GM23248 (cell line): Measurements from ENCODE around the gene PCDHGA4. TPM values are rescaled to one million over a fixed set of nuclear protein-coding genes. Genes with fewer than 3 reads are reported as not detected.

Experiments used
- DNase-seq: peaks from one replicate; pipeline ENCODE4 v3.0.0-alpha.2; 2015
- H2AFZ ChIP-seq: fragments of 200-600 bp; sonication (generic); 2 replicates; pipeline ENCODE4 v1.6.1; 2016; ENCODE audit warnings: antibody characterized with exemption
- H3F3A ChIP-seq: fragments of 200-600 bp; sonication (generic); 2 replicates; pipeline ENCODE4 v1.6.1; 2016; ENCODE audit warnings: mild to moderate bottlenecking, antibody characterized with exemption, mixed run types; ENCODE audit not compliant: insufficient read depth
- H3K27ac ChIP-seq: fragments of 200-600 bp; sonication (generic); 2 replicates; pipeline ENCODE4 v1.5.1; 2016; ENCODE audit warnings: mild to moderate bottlenecking
- H3K27me3 ChIP-seq: fragments of 200-600 bp; sonication (generic); replicated peaks from 2 replicates; pipeline ENCODE4 v1.6.1; 2016; ENCODE audit warnings: mild to moderate bottlenecking; ENCODE audit not compliant: insufficient read depth
- H3K36me3 ChIP-seq: fragments of 200-600 bp; sonication (generic); 2 replicates; pipeline ENCODE4 v1.6.1; 2016; ENCODE audit warnings: low read depth, mild to moderate bottlenecking
- H3K4me1 ChIP-seq: fragments of 200-600 bp; sonication (generic); 2 replicates; pipeline ENCODE4 v1.6.1; 2016; ENCODE audit warnings: mild to moderate bottlenecking; ENCODE audit not compliant: insufficient read depth
- H3K4me2 ChIP-seq: fragments of 200-600 bp; sonication (generic); one replicate; pipeline ENCODE4 v1.6.1; 2016; ENCODE audit warnings: mild to moderate bottlenecking; ENCODE audit not compliant: unreplicated experiment
- H3K4me3 ChIP-seq: fragments of 200-600 bp; sonication (generic); 2 replicates; pipeline ENCODE4 v1.5.1; 2016; ENCODE audit warnings: mild to moderate bottlenecking
- H3K79me2 ChIP-seq: fragments of 200-600 bp; sonication (generic); 2 replicates; pipeline ENCODE4 v1.6.1; 2016; ENCODE audit warnings: mild to moderate bottlenecking; ENCODE audit not compliant: insufficient read depth
- H3K9ac ChIP-seq: fragments of 200-600 bp; sonication (generic); 2 replicates; pipeline ENCODE4 v1.6.1; 2016; ENCODE audit warnings: mild to moderate bottlenecking
- H3K9me2 ChIP-seq: fragments of 200-600 bp; sonication (generic); 2 replicates; pipeline ENCODE4 v1.6.1; 2016; ENCODE audit warnings: mixed run types, mild to moderate bottlenecking, moderate library complexity; ENCODE audit not compliant: insufficient read depth
- H3K9me3 ChIP-seq: fragments of 200-600 bp; sonication (generic); one replicate; pipeline ENCODE4 v1.6.1; 2017; ENCODE audit warnings: low read depth
- H4K20me1 ChIP-seq: fragments of 200-600 bp; sonication (generic); 2 replicates; pipeline ENCODE4 v1.6.0; 2016; ENCODE audit not compliant: insufficient read depth
- EZH2 ChIP-seq: fragments of 200-600 bp; sonication (generic); IDR thresholded peaks from 2 replicates; pipeline ENCODE4 v1.6.1; 2018; ENCODE audit warnings: antibody characterized with exemption, mild to moderate bottlenecking; ENCODE audit not compliant: insufficient read depth, poor library complexity, severe bottlenecking
- EZH2phosphoT487 ChIP-seq: fragments of 200-600 bp; sonication (generic); IDR thresholded peaks from 2 replicates; pipeline ENCODE4 v1.6.1; 2018; ENCODE audit warnings: antibody characterized with exemption, moderate library complexity, mild to moderate bottlenecking, low read depth; ENCODE audit not compliant: insufficient read depth
- WGBS, 2 experiments: methylation state at CpG; one replicate each; pipeline ENCODE4 v1.1.6; 2015 to 2017; ENCODE audit warnings: low lambda C conversion rate in 2 of 2, low coverage in 1 of 2; ENCODE audit errors: missing lambda C conversion rate in 2 of 2; 5-methylcytosine and 5-hydroxymethylcytosine counted together
- in situ Hi-C: fragments of 300-500 bp; cut with MboI; formaldehyde crosslinking; loops from 2 replicates; pipeline ENCODE4 v1.15.0; 2020
- polyA plus RNA-seq: library from polyadenylated mRNA; unstranded; fragments of >200 nt; fragmentation: Nextera tagmentation; extraction: Ambion mirVana; gene quantifications from 2 replicates; pipeline ENCODE4 v1.2.1, GENCODE V29; 2016
- total RNA-seq: library from RNA; depleted of rRNA; stranded (reverse); fragments of >200 nt; shearing (Covaris generic); gene quantifications from 2 replicates; pipeline ENCODE4 v1.2.3, GENCODE V29; 2014

The PCDHGA4 gene
- total and polyA plus RNA-seq, 2 experiments from 2014 or later, result 8.6 to 10.8 TPM

- Histone ChIP-seq H3K9ac (no peak overlapping the region), H3K27ac (no peak overlapping the region), H3K4me3 (no peak overlapping the region), H4K20me1 (no peaks in the 10 kb centered on the region), H3K36me3 (no peaks in the 10 kb centered on the region), H3K9me3 (peaks cover 3% of the 10 kb centered on the region), H2AFZ (no peak overlapping the region), H3K27me3 (no peaks in the 10 kb centered on the region), H3F3A (no peaks in the 10 kb centered on the region), H3K4me2 (no peak overlapping the region), H3K4me1 (no peaks in the 10 kb centered on the region), H3K9me2 (no peaks in the 10 kb centered on the region), H3K79me2 (peaks cover 6% of the 10 kb centered on the region; the same call in 1 of the 2 replicates)
- in situ Hi-C loops, result no loop called here
- 43 to 48% methylated on average over 13 to 19 of the region's 19 CpGs for WGBS, 2 experiments
- no peak for DNase-seq
- TF ChIP-seq EZH2 (no peak), EZH2phosphoT487 (no peak)
These were observed 2.1 kb downstream of the PCDHGA4 start for GRCh38 chr5:141356950-141357349.

DNA sequence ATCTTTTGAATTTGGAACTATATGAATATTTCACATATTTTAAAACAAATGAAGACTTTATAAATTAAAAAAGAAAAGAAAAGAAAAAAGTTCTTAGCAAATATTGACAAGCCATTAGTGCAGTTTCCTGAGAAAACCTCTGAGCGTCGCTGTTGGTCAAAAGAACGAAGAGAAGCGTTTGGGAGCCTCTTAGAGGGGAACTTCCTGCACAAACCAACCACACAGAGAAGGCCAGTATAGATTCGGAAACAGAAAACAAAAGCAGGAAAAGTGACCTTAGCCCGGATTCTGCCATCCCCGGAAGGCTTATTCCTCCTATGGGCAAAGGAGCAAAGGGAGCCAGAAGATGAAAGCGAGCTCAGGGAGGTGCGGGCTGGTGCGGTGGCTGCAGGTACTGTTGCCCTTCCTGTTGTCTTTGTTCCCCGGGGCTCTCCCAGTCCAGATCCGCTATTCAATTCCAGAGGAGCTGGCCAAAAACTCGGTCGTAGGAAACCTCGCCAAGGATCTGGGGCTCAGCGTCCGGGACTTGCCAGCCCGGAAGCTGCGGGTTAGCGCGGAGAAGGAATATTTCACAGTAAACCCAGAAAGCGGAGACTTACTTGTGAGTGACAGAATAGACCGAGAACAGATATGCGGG lies 5.1 kb downstream of the PCDHGA4 start, which contains the start of gene PCDHGB2:
TSS of gene PCDHGB2 (plus strand) at position 205 of the 637 bp plus-strand sequence. CDS start at position 347, 142 bp downstream.
- H3K79me2 ChIP-seq, result peaks cover 6% of the 10 kb centered on the region; the same call in 1 of the 2 replicates
- H4K20me1 ChIP-seq, result no peaks in the 10 kb centered on the region
- H3K4me3 ChIP-seq, result peak within 1 kb of the TSS; percentile 40; the same call in 1 of the 2 replicates
- in situ Hi-C loops, result no loop called here
- H3K4me1 ChIP-seq, result no peaks in the 10 kb centered on the region
- H3K9me2 ChIP-seq, result no peaks in the 10 kb centered on the region
- 27 to 34% methylated on average over 24 of the region's 24 CpGs for WGBS, 2 experiments
- H3K36me3 ChIP-seq, result no peaks in the 10 kb centered on the region; the same call in 1 of the 2 replicates
- no peak within 1 kb of the TSS for H3K27ac ChIP-seq
- H3K27me3 ChIP-seq, result no peaks in the 10 kb centered on the region
- no peaks in the 10 kb centered on the region for H3F3A ChIP-seq
- H3K9ac ChIP-seq, result no peak within 1 kb of the TSS
- H3K4me2 ChIP-seq, result no peak within 1 kb of the TSS
- 0 out of 2 replicates have a peak within 1 kb of the TSS, but pooled peaks have one; percentile 37 for H2AFZ ChIP-seq
- TF ChIP-seq EZH2phosphoT487 (no peak), EZH2 (no peak)
- DNase-seq, result peak; percentile 44
- peaks cover 7% of the 10 kb centered on the region for H3K9me3 ChIP-seq

DNA sequence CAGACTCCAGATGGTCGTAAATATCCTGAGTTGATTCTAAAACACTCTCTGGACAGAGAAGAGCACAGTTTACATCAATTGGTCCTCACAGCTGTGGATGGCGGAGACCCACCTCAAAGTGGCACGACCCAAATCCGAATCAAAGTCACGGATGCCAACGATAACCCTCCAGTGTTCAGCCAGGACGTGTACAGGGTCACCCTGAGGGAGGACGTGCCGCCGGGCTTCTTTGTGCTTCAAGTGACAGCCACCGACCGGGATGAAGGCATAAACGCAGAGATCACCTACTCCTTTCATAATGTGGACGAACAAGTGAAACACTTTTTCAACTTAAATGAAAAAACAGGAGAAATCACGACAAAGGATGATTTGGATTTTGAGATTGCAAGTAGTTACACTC lies 5.9 kb downstream of the PCDHGA4 start:
- Histone ChIP-seq H3K4me3 (0 out of 2 replicates have a peak overlapping the region, but pooled peaks have one; percentile 40), H3K27ac (no peak overlapping the region), H3K4me2 (no peak overlapping the region), H3K4me1 (no peaks in the 10 kb centered on the region), H3K9me3 (peaks cover 7% of the 10 kb centered on the region), H3K36me3 (no peaks in the 10 kb centered on the region; the same call in 1 of the 2 replicates), H3K79me2 (peaks cover 6% of the 10 kb centered on the region; the same call in 1 of the 2 replicates), H3K9me2 (no peaks in the 10 kb centered on the region), H3K27me3 (no peaks in the 10 kb centered on the region), H3K9ac (no peak overlapping the region), H4K20me1 (no peaks in the 10 kb centered on the region), H3F3A (no peaks in the 10 kb centered on the region), H2AFZ (no peak overlapping the region)
- WGBS, 2 experiments, result 47% methylated on average over 15 of the region's 15 CpGs
- TF ChIP-seq EZH2phosphoT487 (no peak), EZH2 (no peak)
- no peak for DNase-seq
- in situ Hi-C loops, result no loop called here

GRCh38 chr5:141362719-141363118 lies 7.9 kb downstream of the PCDHGA4 start:
- H3F3A ChIP-seq, result no peaks in the 10 kb centered on the region
- peaks cover 6% of the 10 kb centered on the region; the same call in 1 of the 2 replicates for H3K79me2 ChIP-seq
- H3K27me3 ChIP-seq, result no peaks in the 10 kb centered on the region
- H3K4me1 ChIP-seq, result no peaks in the 10 kb centered on the region
- H2AFZ ChIP-seq, result no peak overlapping the region
- no peak overlapping the region for H3K27ac ChIP-seq
- H3K9ac ChIP-seq, result no peak overlapping the region
- H3K4me3 ChIP-seq, result no peak overlapping the region
- no peak overlapping the region for H3K4me2 ChIP-seq
- H3K9me2 ChIP-seq, result no peaks in the 10 kb centered on the region
- no peaks in the 10 kb centered on the region; the same call in 1 of the 2 replicates for H3K36me3 ChIP-seq
- in situ Hi-C loops, result no loop called here
- no peak for TF ChIP-seq EZH2phosphoT487
- no peak for TF ChIP-seq EZH2
- H4K20me1 ChIP-seq, result no peaks in the 10 kb centered on the region
- DNase-seq, result no peak
- peaks cover 7% of the 10 kb centered on the region for H3K9me3 ChIP-seq
